ENCODE results near the gene NEK9. TPM values are rescaled to one million over a fixed set of nuclear protein-coding genes. Genes with fewer than 3 reads are reported as not detected.

The NEK9 gene
- total and polyA plus RNA-seq, 10 of the 15 experiments (the other 5 are each of a cell fraction or from before 2014, with no cell fraction given), result 6.0 to 78.8 (median 44.7) TPM

DNA sequence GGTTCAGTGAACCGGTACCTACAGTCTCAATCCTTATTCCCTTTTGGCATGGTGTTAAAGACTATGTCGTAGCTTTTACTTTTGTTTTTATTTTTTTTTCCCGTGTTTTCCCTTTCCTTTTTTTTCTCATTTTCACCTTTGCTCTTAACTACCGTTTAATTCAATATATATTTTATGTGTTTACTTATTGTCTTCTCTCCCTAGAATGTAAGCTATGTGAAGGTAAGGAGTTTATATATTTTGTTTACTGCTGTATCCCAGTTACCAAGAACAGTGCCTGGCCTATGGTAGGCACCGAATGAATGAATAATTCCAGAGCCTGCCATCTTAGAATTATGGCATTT is 75.3 kb downstream of the NEK9 start:
- no peak for FAIRE-seq
- H3K27me3 ChIP-seq (replicated peaks in 1 of 2; ENCODE audit: control insufficient read depth in 2 of 2, insufficient read depth in 2 of 2, low read length in 1 of 2), result no peaks in the 10 kb centered on the region
- POLR2A ChIA-PET, result interaction anchor here (0.6 to 1.6 kb wide), 5 partner anchors 12 to 211 kb away, joined by 3 to 17 read pairs (median 4); partner anchors contain the start of gene ACYP1
- H3K4me1 ChIP-seq (ENCODE audit: control insufficient read depth, insufficient read depth, low read length), result no peaks in the 10 kb centered on the region
- TF ChIP-seq, protein P1, sequence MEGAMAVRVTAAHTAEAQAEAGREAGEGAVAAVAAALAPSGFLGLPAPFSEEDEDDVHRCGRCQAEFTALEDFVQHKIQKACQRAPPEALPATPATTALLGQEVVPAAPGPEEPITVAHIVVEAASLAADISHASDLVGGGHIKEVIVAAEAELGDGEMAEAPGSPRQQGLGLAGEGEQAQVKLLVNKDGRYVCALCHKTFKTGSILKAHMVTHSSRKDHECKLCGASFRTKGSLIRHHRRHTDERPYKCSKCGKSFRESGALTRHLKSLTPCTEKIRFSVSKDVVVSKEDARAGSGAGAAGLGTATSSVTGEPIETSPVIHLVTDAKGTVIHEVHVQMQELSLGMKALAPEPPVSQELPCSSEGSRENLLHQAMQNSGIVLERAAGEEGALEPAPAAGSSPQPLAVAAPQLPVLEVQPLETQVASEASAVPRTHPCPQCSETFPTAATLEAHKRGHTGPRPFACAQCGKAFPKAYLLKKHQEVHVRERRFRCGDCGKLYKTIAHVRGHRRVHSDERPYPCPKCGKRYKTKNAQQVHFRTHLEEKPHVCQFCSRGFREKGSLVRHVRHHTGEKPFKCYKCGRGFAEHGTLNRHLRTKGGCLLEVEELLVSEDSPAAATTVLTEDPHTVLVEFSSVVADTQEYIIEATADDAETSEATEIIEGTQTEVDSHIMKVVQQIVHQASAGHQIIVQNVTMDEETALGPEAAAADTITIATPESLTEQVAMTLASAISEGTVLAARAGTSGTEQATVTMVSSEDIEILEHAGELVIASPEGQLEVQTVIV (IDR thresholded peaks at IDR 0.05; ENCODE audit: borderline replicate concordance, partially characterized antibody), result no peak
- 0 out of 2 replicates have a peak, but pooled peaks have one; percentile 68 for TF ChIP-seq YBX1 (IDR thresholded peaks at IDR 0.05)
- TF ChIP-seq, protein P2, sequence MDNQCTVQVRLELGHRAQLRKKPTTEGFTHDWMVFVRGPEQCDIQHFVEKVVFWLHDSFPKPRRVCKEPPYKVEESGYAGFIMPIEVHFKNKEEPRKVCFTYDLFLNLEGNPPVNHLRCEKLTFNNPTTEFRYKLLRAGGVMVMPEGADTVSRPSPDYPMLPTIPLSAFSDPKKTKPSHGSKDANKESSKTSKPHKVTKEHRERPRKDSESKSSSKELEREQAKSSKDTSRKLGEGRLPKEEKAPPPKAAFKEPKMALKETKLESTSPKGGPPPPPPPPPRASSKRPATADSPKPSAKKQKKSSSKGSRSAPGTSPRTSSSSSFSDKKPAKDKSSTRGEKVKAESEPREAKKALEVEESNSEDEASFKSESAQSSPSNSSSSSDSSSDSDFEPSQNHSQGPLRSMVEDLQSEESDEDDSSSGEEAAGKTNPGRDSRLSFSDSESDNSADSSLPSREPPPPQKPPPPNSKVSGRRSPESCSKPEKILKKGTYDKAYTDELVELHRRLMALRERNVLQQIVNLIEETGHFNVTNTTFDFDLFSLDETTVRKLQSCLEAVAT (IDR thresholded peaks at IDR 0.05), result peak; percentile 49; the same call in 1 of the 2 replicates
- no peak for TF ChIP-seq SMARCA5 (IDR thresholded peaks at IDR 0.05)
- TF ChIP-seq NFXL1 (IDR thresholded peaks at IDR 0.05; ENCODE audit: borderline replicate concordance), result no peak
- TF ChIP-seq, protein P3, sequence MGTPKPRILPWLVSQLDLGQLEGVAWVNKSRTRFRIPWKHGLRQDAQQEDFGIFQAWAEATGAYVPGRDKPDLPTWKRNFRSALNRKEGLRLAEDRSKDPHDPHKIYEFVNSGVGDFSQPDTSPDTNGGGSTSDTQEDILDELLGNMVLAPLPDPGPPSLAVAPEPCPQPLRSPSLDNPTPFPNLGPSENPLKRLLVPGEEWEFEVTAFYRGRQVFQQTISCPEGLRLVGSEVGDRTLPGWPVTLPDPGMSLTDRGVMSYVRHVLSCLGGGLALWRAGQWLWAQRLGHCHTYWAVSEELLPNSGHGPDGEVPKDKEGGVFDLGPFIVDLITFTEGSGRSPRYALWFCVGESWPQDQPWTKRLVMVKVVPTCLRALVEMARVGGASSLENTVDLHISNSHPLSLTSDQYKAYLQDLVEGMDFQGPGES (IDR thresholded peaks at IDR 0.05), result no peak
- no peak for TF ChIP-seq SIX5 (IDR thresholded peaks at IDR 0.05; ENCODE audit: low read depth, low read length, severe bottlenecking)
- no peak for TF ChIP-seq WRNIP1 (IDR thresholded peaks at IDR 0.05; ENCODE audit: borderline replicate concordance, low read depth, low read length)
- H3K79me2 ChIP-seq (ENCODE audit: control insufficient read depth, insufficient read depth, low read length), result peaks cover 15% of the 10 kb centered on the region
- peak overlapping the region; percentile 89 for H2AFZ ChIP-seq (ENCODE audit: control insufficient read depth, low read depth, low read length)
- peak overlapping the region; percentile 90; the same call in 1 of the 2 replicates for H3K9ac ChIP-seq (ENCODE audit: control insufficient read depth, insufficient read depth, low read length)
- no TSS peak for BruUV-seq (replicated peaks)
- 20% methylated on average over 5 of the region's 5 CpGs for WGBS (ENCODE audit: insufficient coverage, insufficient replicate concordance, low lambda C conversion rate, missing lambda C conversion rate)
- peak overlapping the region; percentile 77 for H3K27ac ChIP-seq (ENCODE audit: control insufficient read depth, insufficient read depth)
- H3K36me3 ChIP-seq (ENCODE audit: control insufficient read depth in 2 of 2, insufficient read depth in 2 of 2, low read length in 1 of 2), result no peaks in the 10 kb centered on the region
- H3K9me3 ChIP-seq (replicated peaks; ENCODE audit: control insufficient read depth, insufficient read depth, low read length), result no peaks in the 10 kb centered on the region; the same call in 2 of the 3 replicates
- SMC1A ChIA-PET (ENCODE audit: uncharacterized antibody, unreplicated experiment), result interaction anchor here (2.3 kb wide), 1 partner anchor 12 kb away, joined by 15 read pairs; the partner anchor contains the start of gene ACYP1
- no peak for DNase-seq (ENCODE audit: low read depth, low spot score)
- intact Hi-C loops (cut with micrococcal nuclease; ENCODE audit: unreplicated experiment), result no loop called here
- ATAC-seq, result no peak
- RAD21 ChIA-PET (ENCODE audit: unreplicated experiment), result interaction anchor here (0.7 to 3.3 kb wide), 3 partner anchors 12 to 38 kb away, joined by 3 to 13 read pairs (median 3); partner anchors contain the start of genes ACYP1 and ZC2HC1C
- no peaks in the 10 kb centered on the region for H4K20me1 ChIP-seq (ENCODE audit: control insufficient read depth, insufficient read depth)
- CTCF ChIA-PET, result interaction anchor here (1.0 to 1.1 kb wide), 2 partner anchors 27 to 37 kb away, joined by 3 to 4 read pairs; no protein-coding TSS in a partner anchor
- in situ Hi-C loops (cut with MboI), result no loop called here
- peak overlapping the region; percentile 73 for H3K4me2 ChIP-seq (ENCODE audit: control insufficient read depth, insufficient read depth)
- peak overlapping the region; percentile 65; the same call in 1 of the 2 replicates for H3K4me3 ChIP-seq
